Measurements from ENCODE around the gene ANKRD12.
"Not testable (repeated sequence)": the region's sequence is repeated elsewhere in the genome, so short reads cannot be mapped to it uniquely, and the experiment has no call there.

ANKRD12 gene

GRCh38 chr18:9136315-9137155 lies at the start of gene ANKRD12:
Gene ANKRD12, plus strand, starts transcription at chr18:9136781. Its CDS starts 45,652 bp downstream, at chr18:9182433.
- peak; percentile 98 for DNase-seq (ENCODE audit: low spot score)

GRCh38 chr18:9087144-9087543 lies 49.4 kb upstream of the ANKRD12 start:
- no peak for DNase-seq (ENCODE audit: low spot score)

- no peak for DNase-seq (ENCODE audit: low spot score)
Measured at GRCh38 chr18:9088252-9088651, 48.3 kb upstream of the ANKRD12 start.

- not testable (repeated sequence) for DNase-seq (ENCODE audit: low spot score)
Measured at GRCh38 chr18:9088727-9089126, 47.9 kb upstream of the ANKRD12 start.

GRCh38 chr18:9090578-9090977 lies 46.0 kb upstream of the ANKRD12 start:
- DNase-seq (ENCODE audit: low spot score) = no peak

GRCh38 chr18:9091066-9091476 lies 45.5 kb upstream of the ANKRD12 start:
- no peak for DNase-seq (ENCODE audit: low spot score)

GRCh38 chr18:9092665-9093064 lies 43.9 kb upstream of the ANKRD12 start:
- DNase-seq (ENCODE audit: low spot score) = no peak

GRCh38 chr18:9093109-9093508 lies 43.5 kb upstream of the ANKRD12 start:
- DNase-seq (ENCODE audit: low spot score) = not testable (repeated sequence)

- DNase-seq (ENCODE audit: low spot score) = no peak
Measured at GRCh38 chr18:9094307-9095226, 42.0 kb upstream of the ANKRD12 start.

GRCh38 chr18:9095297-9096006 lies 41.1 kb upstream of the ANKRD12 start:
- no peak for DNase-seq (ENCODE audit: low spot score)

GRCh38 chr18:9096007-9096371 lies 40.6 kb upstream of the ANKRD12 start:
- no peak for DNase-seq (ENCODE audit: low spot score)

- no peak for DNase-seq (ENCODE audit: low spot score)
Measured at GRCh38 chr18:9096685-9097084, 39.9 kb upstream of the ANKRD12 start.

- no peak for DNase-seq (ENCODE audit: low spot score)
Measured at GRCh38 chr18:9097349-9097748, 39.2 kb upstream of the ANKRD12 start.

- DNase-seq (ENCODE audit: low spot score) = no peak
Measured at GRCh38 chr18:9100796-9101195, 35.8 kb upstream of the ANKRD12 start.

GRCh38 chr18:9101730-9102507 lies 34.7 kb upstream of the ANKRD12 start:
- peak; percentile 40 for DNase-seq (ENCODE audit: low spot score)

- peak; percentile 97 for DNase-seq (ENCODE audit: low spot score)
Measured at GRCh38 chr18:9102508-9103375, 33.8 kb upstream of the ANKRD12 start, which contains the start of gene NDUFV2. Gene NDUFV2, plus strand, starts transcription at chr18:9102699. Its CDS starts 45 bp downstream, at chr18:9102744.

GRCh38 chr18:9103376-9103873 lies 33.2 kb upstream of the ANKRD12 start:
- DNase-seq (ENCODE audit: low spot score) = no peak

GRCh38 chr18:9104244-9104901 lies 32.2 kb upstream of the ANKRD12 start:
- DNase-seq (ENCODE audit: low spot score) = no peak

GRCh38 chr18:9105420-9105819 lies 31.2 kb upstream of the ANKRD12 start:
- DNase-seq (ENCODE audit: low spot score) = no peak

- no peak for DNase-seq (ENCODE audit: low spot score)
Measured at GRCh38 chr18:9106094-9106493, 30.5 kb upstream of the ANKRD12 start.
